Stimulated activated memory B cell treated with anti-CD40 and anti-IgM and Interleukin-4, amounts not matched to agents 10 μg/mL and 1 μg/mL and 100 μg/mL, for 72 hours (primary cell): ENCODE results near the gene EXD3.
A peak's percentile ranks its signal among the peaks of the same experiment; 100 is the strongest.
"Not testable (repeated sequence)": the region's sequence is repeated elsewhere in the genome, so short reads cannot be mapped to it uniquely, and the experiment has no call there.

Source experiments
- ATAC-seq: fragments of 150-1000 bp; cut with Tn5 transposase; 2 replicates; pipeline ENCODE4 v1.10.0; 2021
- H3K27ac Mint-ChIP-seq: one replicate; pipeline ENCODE4 v1.8.0; 2022; ENCODE audit warnings: mild to moderate bottlenecking, mixed read lengths
- H3K27me3 Mint-ChIP-seq: one replicate; pipeline ENCODE4 v1.8.0; 2022; ENCODE audit warnings: mixed read lengths
- H3K36me3 Mint-ChIP-seq: one replicate; pipeline ENCODE4 v1.8.0; 2022; ENCODE audit warnings: mixed read lengths
- H3K4me1 Mint-ChIP-seq: one replicate; pipeline ENCODE4 v1.8.0; 2022; ENCODE audit warnings: mixed read lengths
- H3K4me3 Mint-ChIP-seq: one replicate; pipeline ENCODE4 v1.8.0; 2022; ENCODE audit warnings: mild to moderate bottlenecking, moderate library complexity, mixed read lengths
- H3K9me3 Mint-ChIP-seq: one replicate; pipeline ENCODE4 v1.8.0; 2022; ENCODE audit warnings: mixed read lengths

Gene EXD3

GRCh38 chr9:137422604-137423513 is at the start of gene EXD3, which contains the start of gene NOXA1:
Gene EXD3, minus strand, starts transcription at chr9:137423162. Its CDS starts 27,805 bp downstream, at chr9:137395357.
Gene NOXA1, plus strand, starts transcription at chr9:137423393. Its CDS starts 137 bp downstream, at chr9:137423530.
- Mint-ChIP-seq H3K9me3 (no peaks in the 10 kb centered on the region), H3K4me1 (peaks cover 12% of the 10 kb centered on the region), H3K36me3 (no peaks in the 10 kb centered on the region), H3K27me3 (no peaks in the 10 kb centered on the region), H3K4me3 (peak within 1 kb of the TSS; percentile 82), H3K27ac (peak within 1 kb of the TSS; percentile 63)
- ATAC-seq = peak; percentile 93

GRCh38 chr9:137470785-137471184 is 47.8 kb upstream of the EXD3 start:
- Mint-ChIP-seq H3K27me3 (no peaks in the 10 kb centered on the region), H3K36me3 (peaks cover 28% of the 10 kb centered on the region), H3K9me3 (peaks cover 16% of the 10 kb centered on the region), H3K4me1 (peaks cover 6% of the 10 kb centered on the region), H3K4me3 (no peak overlapping the region), H3K27ac (no peak overlapping the region)
- ATAC-seq = peak; percentile 69

GRCh38 chr9:137467896-137468295 is 44.9 kb upstream of the EXD3 start:
- no peak overlapping the region for H3K27ac Mint-ChIP-seq
- peaks cover 8% of the 10 kb centered on the region for H3K36me3 Mint-ChIP-seq
- H3K27me3 Mint-ChIP-seq = no peaks in the 10 kb centered on the region

GRCh38 chr9:137467161-137467581 is 44.2 kb upstream of the EXD3 start:
- Mint-ChIP-seq H3K4me3 (no peak overlapping the region), H3K27me3 (no peaks in the 10 kb centered on the region), H3K36me3 (peaks cover 5% of the 10 kb centered on the region), H3K4me1 (peaks cover 6% of the 10 kb centered on the region), H3K27ac (no peak overlapping the region), H3K9me3 (no peaks in the 10 kb centered on the region)
- ATAC-seq = no peak

More at GRCh38 chr9:137467896-137468295, 44.9 kb upstream of the EXD3 start:
- ATAC-seq = no peak
- H3K9me3 Mint-ChIP-seq = peaks cover 2% of the 10 kb centered on the region
- no peak overlapping the region for H3K4me3 Mint-ChIP-seq
- peaks cover 6% of the 10 kb centered on the region for H3K4me1 Mint-ChIP-seq

GRCh38 chr9:137466389-137467085 is 43.6 kb upstream of the EXD3 start:
- H3K27ac Mint-ChIP-seq, H3K4me3 Mint-ChIP-seq: not testable (repeated sequence)
- peaks cover 12% of the 10 kb centered on the region for H3K4me1 Mint-ChIP-seq

GRCh38 chr9:137465720-137466388 is 42.9 kb upstream of the EXD3 start:
- H3K9me3 Mint-ChIP-seq = no peaks in the 10 kb centered on the region
- H3K4me1 Mint-ChIP-seq = peaks cover 11% of the 10 kb centered on the region
- ATAC-seq = no peak
- H3K4me3 Mint-ChIP-seq = no peak overlapping the region
- no peaks in the 10 kb centered on the region for H3K27me3 Mint-ChIP-seq
- H3K36me3 Mint-ChIP-seq = no peaks in the 10 kb centered on the region
- H3K27ac Mint-ChIP-seq = no peak overlapping the region

More at GRCh38 chr9:137466389-137467085, 43.6 kb upstream of the EXD3 start:
- H3K36me3 Mint-ChIP-seq, H3K27me3 Mint-ChIP-seq, H3K9me3 Mint-ChIP-seq, ATAC-seq: not testable (repeated sequence)

GRCh38 chr9:137465000-137465719 is 42.2 kb upstream of the EXD3 start:
- Mint-ChIP-seq H3K9me3 (no peaks in the 10 kb centered on the region), H3K4me3 (no peak overlapping the region), H3K4me1 (peaks cover 7% of the 10 kb centered on the region), H3K36me3 (no peaks in the 10 kb centered on the region), H3K27me3 (no peaks in the 10 kb centered on the region), H3K27ac (no peak overlapping the region)
- ATAC-seq = no peak

GRCh38 chr9:137464291-137464999 is 41.5 kb upstream of the EXD3 start:
- peaks cover 13% of the 10 kb centered on the region for H3K4me1 Mint-ChIP-seq
- H3K27ac Mint-ChIP-seq = no peak overlapping the region
- no peak for ATAC-seq
- no peaks in the 10 kb centered on the region for H3K9me3 Mint-ChIP-seq
- H3K27me3 Mint-ChIP-seq = no peaks in the 10 kb centered on the region
- no peak overlapping the region for H3K4me3 Mint-ChIP-seq
- no peaks in the 10 kb centered on the region for H3K36me3 Mint-ChIP-seq

- H3K27me3 Mint-ChIP-seq = no peaks in the 10 kb centered on the region
- no peak overlapping the region for H3K27ac Mint-ChIP-seq
- no peaks in the 10 kb centered on the region for H3K36me3 Mint-ChIP-seq
- H3K4me1 Mint-ChIP-seq = peaks cover 14% of the 10 kb centered on the region
- no peaks in the 10 kb centered on the region for H3K9me3 Mint-ChIP-seq
- no peak for ATAC-seq
- H3K4me3 Mint-ChIP-seq = no peak overlapping the region
Observed at GRCh38 chr9:137463931-137464290, 40.9 kb upstream of the EXD3 start.

- no peak for ATAC-seq
- no peaks in the 10 kb centered on the region for H3K27me3 Mint-ChIP-seq
- peak overlapping the region; percentile 43 for H3K4me3 Mint-ChIP-seq
- peaks cover 14% of the 10 kb centered on the region for H3K4me1 Mint-ChIP-seq
- H3K9me3 Mint-ChIP-seq = no peaks in the 10 kb centered on the region
- H3K27ac Mint-ChIP-seq = no peak overlapping the region
- no peaks in the 10 kb centered on the region for H3K36me3 Mint-ChIP-seq
Observed at GRCh38 chr9:137462986-137463930, 40.3 kb upstream of the EXD3 start.

- H3K9me3 Mint-ChIP-seq = no peaks in the 10 kb centered on the region
- no peaks in the 10 kb centered on the region for H3K36me3 Mint-ChIP-seq
- no peaks in the 10 kb centered on the region for H3K27me3 Mint-ChIP-seq
- H3K27ac Mint-ChIP-seq = peak overlapping the region; percentile 77
- H3K4me1 Mint-ChIP-seq = peaks cover 16% of the 10 kb centered on the region
- ATAC-seq = no peak
- peak overlapping the region; percentile 62 for H3K4me3 Mint-ChIP-seq
Observed at GRCh38 chr9:137462396-137462985, 39.5 kb upstream of the EXD3 start.

GRCh38 chr9:137461663-137462395 is 38.9 kb upstream of the EXD3 start:
- no peaks in the 10 kb centered on the region for H3K27me3 Mint-ChIP-seq
- peak overlapping the region; percentile 62 for H3K4me3 Mint-ChIP-seq
- peak overlapping the region; percentile 77 for H3K27ac Mint-ChIP-seq
- no peaks in the 10 kb centered on the region for H3K9me3 Mint-ChIP-seq
- peaks cover 4% of the 10 kb centered on the region for H3K36me3 Mint-ChIP-seq
- peak; percentile 82 for ATAC-seq
- peaks cover 23% of the 10 kb centered on the region for H3K4me1 Mint-ChIP-seq
